Measurements from ENCODE around the gene OMP.

The OMP gene

DNA sequence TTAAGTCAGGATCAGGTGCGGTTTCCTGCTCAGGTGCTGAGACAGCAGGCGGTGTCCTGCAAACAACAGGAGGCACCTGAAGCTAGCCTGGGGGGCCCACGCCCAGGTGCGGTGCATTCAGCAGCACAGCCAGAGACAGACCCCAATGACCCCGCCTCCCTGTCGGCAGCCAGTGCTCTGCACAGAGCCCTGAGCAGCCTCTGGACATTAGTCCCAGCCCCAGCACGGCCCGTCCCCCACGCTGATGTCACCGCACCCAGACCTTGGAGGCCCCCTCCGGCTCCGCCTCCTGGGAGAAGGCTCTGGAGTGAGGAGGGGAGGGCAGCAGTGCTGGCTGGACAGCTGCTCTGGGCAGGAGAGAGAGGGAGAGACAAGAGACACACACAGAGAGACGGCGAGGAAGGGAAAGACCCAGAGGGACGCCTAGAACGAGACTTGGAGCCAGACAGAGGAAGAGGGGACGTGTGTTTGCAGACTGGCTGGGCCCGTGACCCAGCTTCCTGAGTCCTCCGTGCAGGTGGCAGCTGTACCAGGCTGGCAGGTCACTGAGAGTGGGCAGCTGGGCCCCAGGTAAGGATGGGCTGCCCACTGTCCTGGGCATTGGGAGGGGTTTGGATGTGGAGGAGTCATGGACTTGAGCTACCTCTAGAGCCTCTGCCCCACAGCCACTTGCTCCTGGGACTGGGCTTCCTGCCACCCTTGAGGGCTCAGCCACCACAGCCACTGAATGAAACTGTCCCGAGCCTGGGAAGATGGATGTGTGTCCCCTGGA is 25.5 kb downstream of the OMP start, which contains the start of gene MYO7A:
Gene MYO7A (plus strand): TSS at position 327 of the 772 bp plus-strand sequence. CDS start 2,389 bp downstream, outside the sequence.
- TF ChIP-seq, protein P1, sequence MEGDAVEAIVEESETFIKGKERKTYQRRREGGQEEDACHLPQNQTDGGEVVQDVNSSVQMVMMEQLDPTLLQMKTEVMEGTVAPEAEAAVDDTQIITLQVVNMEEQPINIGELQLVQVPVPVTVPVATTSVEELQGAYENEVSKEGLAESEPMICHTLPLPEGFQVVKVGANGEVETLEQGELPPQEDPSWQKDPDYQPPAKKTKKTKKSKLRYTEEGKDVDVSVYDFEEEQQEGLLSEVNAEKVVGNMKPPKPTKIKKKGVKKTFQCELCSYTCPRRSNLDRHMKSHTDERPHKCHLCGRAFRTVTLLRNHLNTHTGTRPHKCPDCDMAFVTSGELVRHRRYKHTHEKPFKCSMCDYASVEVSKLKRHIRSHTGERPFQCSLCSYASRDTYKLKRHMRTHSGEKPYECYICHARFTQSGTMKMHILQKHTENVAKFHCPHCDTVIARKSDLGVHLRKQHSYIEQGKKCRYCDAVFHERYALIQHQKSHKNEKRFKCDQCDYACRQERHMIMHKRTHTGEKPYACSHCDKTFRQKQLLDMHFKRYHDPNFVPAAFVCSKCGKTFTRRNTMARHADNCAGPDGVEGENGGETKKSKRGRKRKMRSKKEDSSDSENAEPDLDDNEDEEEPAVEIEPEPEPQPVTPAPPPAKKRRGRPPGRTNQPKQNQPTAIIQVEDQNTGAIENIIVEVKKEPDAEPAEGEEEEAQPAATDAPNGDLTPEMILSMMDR (conservative IDR thresholded peaks at IDR 0.05; ENCODE audit: low read depth, low read length): no peak
- H3K4me3 ChIP-seq (ENCODE audit: low read length): peak within 1 kb of the TSS; percentile 53
- no peak for DNase-seq (ENCODE audit: low read depth)

DNA sequence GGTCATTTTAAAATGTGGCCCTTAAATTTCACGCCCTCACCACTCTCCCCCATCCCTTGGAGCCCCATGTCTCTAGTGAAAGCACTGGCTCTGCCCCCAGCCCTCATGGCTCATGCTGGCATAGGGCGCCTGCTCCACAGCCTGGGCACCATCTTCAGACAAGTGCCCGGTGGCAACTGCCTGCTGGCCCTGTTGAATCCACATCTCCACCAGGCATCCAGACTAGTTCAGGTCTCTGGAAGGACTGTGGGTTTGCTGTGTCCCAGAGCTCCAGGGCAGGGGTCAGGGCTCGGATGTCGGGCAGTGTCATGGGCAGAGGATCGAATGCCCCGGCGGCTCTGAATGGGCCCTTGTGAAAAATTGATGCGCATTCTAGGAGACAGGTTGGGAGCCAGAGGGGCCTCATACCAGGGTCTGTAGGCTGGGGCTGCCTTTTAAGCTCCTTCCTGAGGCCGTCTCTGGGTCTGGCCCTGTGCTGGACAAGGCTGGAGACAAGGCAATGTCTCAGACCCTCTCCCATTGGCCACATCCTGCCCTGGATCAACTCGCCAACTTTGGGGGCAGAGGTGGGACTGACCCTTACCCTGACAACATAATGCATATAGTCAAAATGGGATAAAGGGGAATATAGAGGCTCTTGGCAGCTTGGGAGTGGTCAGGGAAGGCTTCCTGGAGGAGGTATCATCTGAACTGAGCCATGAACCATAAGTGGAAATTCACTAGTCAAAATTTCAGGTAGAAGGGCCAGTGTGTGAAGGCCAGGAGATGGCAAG is 26.6 kb downstream of the OMP start:
- TF ChIP-seq, protein P1 (conservative IDR thresholded peaks at IDR 0.05; ENCODE audit: low read depth, low read length): no peak
- H3K4me3 ChIP-seq (ENCODE audit: low read length): peak overlapping the region; percentile 53
- DNase-seq (ENCODE audit: low read depth): no peak

DNA sequence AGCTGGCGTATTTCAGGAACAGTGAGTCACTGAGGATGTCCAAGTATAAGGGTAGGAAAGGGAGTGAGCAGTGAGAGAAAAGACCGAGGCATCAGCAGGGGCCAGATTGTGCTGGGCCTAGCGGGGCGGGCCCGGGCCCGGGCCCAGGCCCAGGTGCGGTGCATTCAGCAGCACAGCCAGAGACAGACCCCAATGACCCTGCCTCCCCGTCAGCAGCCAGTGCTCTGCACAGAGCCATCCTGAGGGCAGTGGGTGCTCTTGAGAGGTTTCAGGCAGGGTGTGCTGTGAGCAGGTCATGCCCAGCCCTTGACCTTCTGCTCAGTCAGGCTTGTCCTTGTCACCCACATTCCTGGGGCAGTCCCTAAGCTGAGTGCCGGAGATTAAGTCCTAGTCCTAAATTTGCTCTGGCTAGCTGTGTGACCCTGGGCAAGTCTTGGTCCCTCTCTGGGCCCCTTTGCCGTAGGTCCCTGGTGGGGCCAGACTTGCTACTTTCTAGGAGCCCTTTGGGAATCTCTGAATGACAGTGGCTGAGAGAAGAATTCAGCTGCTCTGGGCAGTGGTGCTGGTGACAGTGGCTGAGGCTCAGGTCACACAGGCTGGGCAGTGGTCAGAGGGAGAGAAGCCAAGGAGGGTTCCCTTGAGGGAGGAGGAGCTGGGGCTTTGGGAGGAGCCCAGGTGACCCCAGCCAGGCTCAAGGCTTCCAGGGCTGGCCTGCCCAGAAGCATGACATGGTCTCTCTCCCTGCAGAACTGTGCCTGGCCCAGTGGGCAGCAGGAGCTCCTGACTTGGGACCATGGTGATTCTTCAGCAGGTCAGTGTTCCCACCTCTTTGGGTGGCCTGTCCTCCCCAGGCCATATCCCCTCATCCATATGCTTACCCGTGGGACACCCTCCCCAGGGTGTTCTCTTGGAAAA is 27.5 kb downstream of the OMP start:
- TF ChIP-seq, protein P1 (conservative IDR thresholded peaks at IDR 0.05; ENCODE audit: low read depth, low read length): no peak
- no peak for DNase-seq (ENCODE audit: low read depth)

DNA sequence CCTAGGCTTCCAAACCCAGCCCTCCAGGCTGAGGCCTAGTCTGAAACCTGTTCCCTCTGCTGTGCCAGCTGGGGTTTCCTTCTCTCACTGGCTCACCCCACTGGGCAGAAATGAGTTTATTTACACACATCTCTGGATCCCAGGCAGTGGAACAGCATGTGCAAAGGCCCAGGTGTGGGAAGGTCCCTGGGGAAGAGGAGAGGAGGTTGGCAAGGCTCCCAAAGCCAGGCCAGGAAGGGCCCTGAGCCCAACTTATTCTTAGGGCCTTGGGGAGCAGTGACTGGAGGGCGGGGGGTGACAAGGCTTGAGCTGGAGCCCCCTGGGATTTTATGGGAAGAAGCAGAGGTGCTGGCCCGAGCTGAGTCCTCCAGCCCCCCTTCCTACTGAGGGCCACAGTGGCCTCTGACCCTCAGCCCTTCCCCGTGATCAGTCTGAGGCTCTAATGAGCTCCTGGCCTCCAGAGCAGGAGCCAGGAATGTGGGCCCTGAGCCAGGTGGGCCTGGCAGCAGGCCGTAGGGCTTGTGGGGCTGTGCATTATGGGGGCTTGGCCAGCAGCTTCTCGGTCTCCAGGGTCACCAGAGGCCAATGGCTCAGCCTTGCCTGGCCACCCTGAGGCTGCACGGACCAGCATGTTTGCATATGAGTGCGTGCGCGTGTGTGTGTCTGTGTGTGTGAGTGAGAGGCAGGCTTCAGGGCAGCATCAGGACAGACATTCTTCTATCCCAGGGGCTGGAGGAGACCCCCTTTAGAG is 28.3 kb downstream of the OMP start:
- peak; percentile 87 for DNase-seq (ENCODE audit: low read depth)
- TF ChIP-seq, protein P1 (conservative IDR thresholded peaks at IDR 0.05; ENCODE audit: low read depth, low read length): no peak
- H3K4me3 ChIP-seq (ENCODE audit: low read length): no peak overlapping the region

More for the DNA sequence above, 27.5 kb downstream of the OMP start:
- H3K4me3 ChIP-seq (ENCODE audit: low read length): peak overlapping the region; percentile 53

DNA sequence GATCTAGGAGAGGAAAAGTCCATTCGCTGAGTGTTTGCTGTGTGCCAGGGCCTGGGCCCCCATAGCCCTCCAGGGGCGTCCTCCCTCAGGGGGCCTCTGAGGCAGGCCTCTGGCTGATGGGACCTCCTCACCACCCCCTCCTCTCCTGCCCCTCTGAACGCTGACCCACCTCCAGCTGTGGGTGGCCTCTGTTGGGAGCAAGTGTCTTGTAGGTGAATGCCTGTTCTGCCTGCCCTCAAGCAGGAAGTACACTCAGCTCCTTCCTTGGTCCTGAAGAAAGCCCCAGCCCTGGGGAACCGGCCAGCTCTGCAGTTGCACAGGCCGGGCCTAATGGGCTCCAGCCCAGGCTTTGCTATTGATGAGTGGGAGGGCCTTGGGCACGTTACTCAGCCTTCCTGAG is 28.9 kb downstream of the OMP start:
- no peak overlapping the region for H3K4me3 ChIP-seq (ENCODE audit: low read length)
- no peak for DNase-seq (ENCODE audit: low read depth)
- TF ChIP-seq, protein P1 (conservative IDR thresholded peaks at IDR 0.05; ENCODE audit: low read depth, low read length): no peak

DNA sequence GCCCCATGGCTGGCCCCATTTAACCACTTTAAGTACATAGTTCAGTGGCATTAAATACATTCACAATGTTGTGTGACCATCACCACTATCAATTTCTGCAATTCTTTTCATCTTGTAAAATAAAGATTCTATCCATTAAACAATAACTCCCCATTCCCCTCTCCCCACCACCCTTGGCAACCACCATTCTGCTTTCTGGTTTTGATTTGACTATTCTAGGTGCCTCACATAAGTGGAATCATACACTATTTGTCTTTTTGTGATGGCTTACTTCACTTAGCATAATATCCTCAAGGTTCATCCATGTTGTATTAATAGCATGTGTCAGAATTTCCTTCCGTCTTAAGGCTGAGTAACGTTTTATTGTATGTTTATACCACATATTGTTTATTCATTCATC is 32.4 kb downstream of the OMP start:
- TF ChIP-seq, protein P1 (conservative IDR thresholded peaks at IDR 0.05; ENCODE audit: low read depth, low read length): no peak
- H3K4me3 ChIP-seq (ENCODE audit: low read length): no peak overlapping the region
- no peak for DNase-seq (ENCODE audit: low read depth)
